Stimulated activated memory B cell treated with anti-CD40 and anti-IgM and Interleukin-4, amounts not matched to agents 10 μg/mL and 1 μg/mL and 100 μg/mL, for 72 hours (primary cell): ENCODE results near the gene ROS1.
"Not testable (repeated sequence)": the region's sequence is repeated elsewhere in the genome, so short reads cannot be mapped to it uniquely, and the experiment has no call there.

Experiments used
- ATAC-seq: fragments of 150-1000 bp; cut with Tn5 transposase; 2 replicates; pipeline ENCODE4 v1.10.0; 2021
- H3K27ac Mint-ChIP-seq: one replicate; pipeline ENCODE4 v1.8.0; 2022; ENCODE audit warnings: mild to moderate bottlenecking, mixed read lengths
- H3K27me3 Mint-ChIP-seq: one replicate; pipeline ENCODE4 v1.8.0; 2022; ENCODE audit warnings: mixed read lengths
- H3K36me3 Mint-ChIP-seq: one replicate; pipeline ENCODE4 v1.8.0; 2022; ENCODE audit warnings: mixed read lengths
- H3K4me1 Mint-ChIP-seq: one replicate; pipeline ENCODE4 v1.8.0; 2022; ENCODE audit warnings: mixed read lengths
- H3K4me3 Mint-ChIP-seq: one replicate; pipeline ENCODE4 v1.8.0; 2022; ENCODE audit warnings: mild to moderate bottlenecking, moderate library complexity, mixed read lengths
- H3K9me3 Mint-ChIP-seq: one replicate; pipeline ENCODE4 v1.8.0; 2022; ENCODE audit warnings: mixed read lengths

The ROS1 gene

GRCh38 chr6:117449549-117450439 lies 24.1 kb upstream of the ROS1 start:
- Mint-ChIP-seq H3K36me3 (no peaks in the 10 kb centered on the region), H3K27ac (no peak overlapping the region), H3K4me1 (no peaks in the 10 kb centered on the region), H3K27me3 (peaks cover 37% of the 10 kb centered on the region), H3K9me3 (no peaks in the 10 kb centered on the region), H3K4me3 (no peak overlapping the region)
- no peak for ATAC-seq

GRCh38 chr6:117448732-117449485 lies 23.2 kb upstream of the ROS1 start:
- Mint-ChIP-seq H3K27ac (no peak overlapping the region), H3K4me1 (no peaks in the 10 kb centered on the region), H3K9me3 (no peaks in the 10 kb centered on the region), H3K27me3 (peaks cover 39% of the 10 kb centered on the region), H3K4me3 (no peak overlapping the region), H3K36me3 (no peaks in the 10 kb centered on the region)
- no peak for ATAC-seq

- H3K36me3 Mint-ChIP-seq: no peaks in the 10 kb centered on the region
- no peak overlapping the region for H3K27ac Mint-ChIP-seq
- no peak overlapping the region for H3K4me3 Mint-ChIP-seq
- no peaks in the 10 kb centered on the region for H3K9me3 Mint-ChIP-seq
- H3K4me1 Mint-ChIP-seq: no peaks in the 10 kb centered on the region
- ATAC-seq: no peak
- peaks cover 39% of the 10 kb centered on the region for H3K27me3 Mint-ChIP-seq
Measured at GRCh38 chr6:117448011-117448410, 22.3 kb upstream of the ROS1 start.

GRCh38 chr6:117446861-117447260 lies 21.1 kb upstream of the ROS1 start:
- H3K4me1 Mint-ChIP-seq: no peaks in the 10 kb centered on the region
- ATAC-seq: no peak
- no peaks in the 10 kb centered on the region for H3K9me3 Mint-ChIP-seq
- H3K27ac Mint-ChIP-seq: no peak overlapping the region
- no peak overlapping the region for H3K4me3 Mint-ChIP-seq
- H3K27me3 Mint-ChIP-seq: peaks cover 48% of the 10 kb centered on the region
- no peaks in the 10 kb centered on the region for H3K36me3 Mint-ChIP-seq

- no peaks in the 10 kb centered on the region for H3K36me3 Mint-ChIP-seq
- no peak for ATAC-seq
- H3K27ac Mint-ChIP-seq: no peak overlapping the region
- peaks cover 50% of the 10 kb centered on the region for H3K27me3 Mint-ChIP-seq
- no peaks in the 10 kb centered on the region for H3K4me1 Mint-ChIP-seq
- no peaks in the 10 kb centered on the region for H3K9me3 Mint-ChIP-seq
- H3K4me3 Mint-ChIP-seq: no peak overlapping the region
Measured at GRCh38 chr6:117444600-117444999, 18.9 kb upstream of the ROS1 start.

GRCh38 chr6:117442313-117442712 lies 16.6 kb upstream of the ROS1 start:
- not testable (repeated sequence) for H3K4me1 Mint-ChIP-seq, H3K9me3 Mint-ChIP-seq, ATAC-seq, H3K4me3 Mint-ChIP-seq, H3K27ac Mint-ChIP-seq, H3K36me3 Mint-ChIP-seq
- H3K27me3 Mint-ChIP-seq: peaks cover 42% of the 10 kb centered on the region

- H3K4me3 Mint-ChIP-seq: no peak overlapping the region
- no peak overlapping the region for H3K27ac Mint-ChIP-seq
- ATAC-seq: no peak
- no peaks in the 10 kb centered on the region for H3K9me3 Mint-ChIP-seq
- peaks cover 37% of the 10 kb centered on the region for H3K27me3 Mint-ChIP-seq
- H3K36me3 Mint-ChIP-seq: no peaks in the 10 kb centered on the region
- H3K4me1 Mint-ChIP-seq: no peaks in the 10 kb centered on the region
Measured at GRCh38 chr6:117441824-117442264, 16.1 kb upstream of the ROS1 start.

GRCh38 chr6:117440706-117441525 lies 15.2 kb upstream of the ROS1 start:
- Mint-ChIP-seq H3K4me3 (no peak overlapping the region), H3K4me1 (no peaks in the 10 kb centered on the region), H3K27ac (no peak overlapping the region), H3K27me3 (peaks cover 41% of the 10 kb centered on the region), H3K36me3 (no peaks in the 10 kb centered on the region), H3K9me3 (no peaks in the 10 kb centered on the region)
- ATAC-seq: no peak

- Mint-ChIP-seq H3K27ac (no peak overlapping the region), H3K27me3 (peaks cover 53% of the 10 kb centered on the region), H3K4me1 (no peaks in the 10 kb centered on the region), H3K9me3 (no peaks in the 10 kb centered on the region), H3K4me3 (no peak overlapping the region), H3K36me3 (no peaks in the 10 kb centered on the region)
- ATAC-seq: no peak
Measured at GRCh38 chr6:117432273-117432672, 6.5 kb upstream of the ROS1 start.

- no peaks in the 10 kb centered on the region for H3K36me3 Mint-ChIP-seq
- H3K27ac Mint-ChIP-seq: no peak overlapping the region
- ATAC-seq: no peak
- H3K4me1 Mint-ChIP-seq: no peaks in the 10 kb centered on the region
- H3K9me3 Mint-ChIP-seq: no peaks in the 10 kb centered on the region
- no peaks in the 10 kb centered on the region for H3K27me3 Mint-ChIP-seq
- no peak overlapping the region for H3K4me3 Mint-ChIP-seq
Measured at GRCh38 chr6:117423754-117424153, 2.0 kb downstream of the ROS1 start.

GRCh38 chr6:117418320-117418719 lies 7.4 kb downstream of the ROS1 start:
- Mint-ChIP-seq H3K36me3 (no peaks in the 10 kb centered on the region), H3K4me1 (no peaks in the 10 kb centered on the region), H3K27ac (no peak overlapping the region), H3K27me3 (no peaks in the 10 kb centered on the region), H3K9me3 (no peaks in the 10 kb centered on the region), H3K4me3 (no peak overlapping the region)
- ATAC-seq: no peak

GRCh38 chr6:117417851-117418250 lies 7.9 kb downstream of the ROS1 start:
- Mint-ChIP-seq H3K36me3 (no peaks in the 10 kb centered on the region), H3K27me3 (no peaks in the 10 kb centered on the region), H3K4me1 (no peaks in the 10 kb centered on the region)

GRCh38 chr6:117414770-117415169 lies 11.0 kb downstream of the ROS1 start:
- H3K4me1 Mint-ChIP-seq: no peaks in the 10 kb centered on the region
- no peak overlapping the region for H3K27ac Mint-ChIP-seq
- no peak overlapping the region for H3K4me3 Mint-ChIP-seq
- H3K27me3 Mint-ChIP-seq: no peaks in the 10 kb centered on the region
- no peaks in the 10 kb centered on the region for H3K9me3 Mint-ChIP-seq
- ATAC-seq: no peak
- H3K36me3 Mint-ChIP-seq: no peaks in the 10 kb centered on the region

More at GRCh38 chr6:117417851-117418250, 7.9 kb downstream of the ROS1 start:
- no peak overlapping the region for H3K4me3 Mint-ChIP-seq
- no peak for ATAC-seq
- no peaks in the 10 kb centered on the region for H3K9me3 Mint-ChIP-seq
- H3K27ac Mint-ChIP-seq: no peak overlapping the region

GRCh38 chr6:117411474-117411873 lies 14.3 kb downstream of the ROS1 start:
- Mint-ChIP-seq H3K36me3 (no peaks in the 10 kb centered on the region), H3K4me3 (no peak overlapping the region), H3K27me3 (no peaks in the 10 kb centered on the region), H3K9me3 (no peaks in the 10 kb centered on the region), H3K27ac (no peak overlapping the region), H3K4me1 (no peaks in the 10 kb centered on the region)
- no peak for ATAC-seq

GRCh38 chr6:117409863-117410262 lies 15.9 kb downstream of the ROS1 start:
- Mint-ChIP-seq H3K27me3 (no peaks in the 10 kb centered on the region), H3K27ac (no peak overlapping the region), H3K9me3 (no peaks in the 10 kb centered on the region), H3K4me1 (no peaks in the 10 kb centered on the region), H3K4me3 (no peak overlapping the region), H3K36me3 (no peaks in the 10 kb centered on the region)
- ATAC-seq: no peak
